Cardiac ventricle fibroblast (primary cell): ENCODE measurements around the gene ANK3. TPM values are rescaled to one million over a fixed set of nuclear protein-coding genes. Genes with fewer than 3 reads are reported as not detected.

ENCODE experiments used
- total RNA-seq: library from RNA; depleted of rRNA; stranded (reverse); fragments of >200 nt; gene quantifications from 2 replicates; pipeline ENCODE4 v1.2.3, GENCODE V29; 2015

ANK3 gene
- 142 and 162 TPM in 2 replicates for total RNA-seq

DNA sequence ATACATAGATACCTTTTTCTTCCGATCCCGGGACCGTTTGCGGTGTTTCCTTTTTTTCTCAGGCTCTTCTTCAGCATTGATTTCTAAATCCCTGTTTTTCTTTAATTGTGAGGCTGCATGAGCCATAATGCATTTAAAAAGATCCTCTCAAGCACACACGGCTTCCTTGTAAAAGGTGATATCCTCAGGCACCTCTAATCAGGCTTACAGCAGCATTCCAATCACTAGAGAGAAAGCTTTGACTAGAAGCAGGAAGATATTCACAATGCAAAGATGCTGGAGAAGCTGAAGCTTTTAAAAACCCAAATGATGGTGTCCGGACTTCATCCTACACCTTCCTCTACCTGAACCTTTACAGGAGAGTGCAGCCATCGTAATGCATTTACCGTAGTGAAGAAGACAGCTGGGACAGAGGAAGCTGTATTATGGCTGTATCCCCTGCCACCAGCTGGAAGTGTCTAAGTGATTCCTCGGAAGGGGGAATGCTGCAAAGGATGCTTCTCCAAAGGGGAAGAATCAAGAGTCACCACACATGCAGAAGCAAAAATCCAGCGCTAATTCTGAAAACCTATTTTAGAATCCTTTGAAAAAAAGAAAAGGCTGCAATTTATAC, at the start of gene ANK3:
ANK3 (minus strand) TSS at position 463 of the 613 bp plus-strand sequence; CDS start at position 126, 337 bp downstream.

